Measurements from ENCODE around the gene CSTB. TPM values are rescaled to one million over a fixed set of nuclear protein-coding genes. Genes with fewer than 3 reads are reported as not detected.

The CSTB gene
- total and polyA plus RNA-seq, 4 donors = 33.2 to 263 (median 181) TPM

DNA sequence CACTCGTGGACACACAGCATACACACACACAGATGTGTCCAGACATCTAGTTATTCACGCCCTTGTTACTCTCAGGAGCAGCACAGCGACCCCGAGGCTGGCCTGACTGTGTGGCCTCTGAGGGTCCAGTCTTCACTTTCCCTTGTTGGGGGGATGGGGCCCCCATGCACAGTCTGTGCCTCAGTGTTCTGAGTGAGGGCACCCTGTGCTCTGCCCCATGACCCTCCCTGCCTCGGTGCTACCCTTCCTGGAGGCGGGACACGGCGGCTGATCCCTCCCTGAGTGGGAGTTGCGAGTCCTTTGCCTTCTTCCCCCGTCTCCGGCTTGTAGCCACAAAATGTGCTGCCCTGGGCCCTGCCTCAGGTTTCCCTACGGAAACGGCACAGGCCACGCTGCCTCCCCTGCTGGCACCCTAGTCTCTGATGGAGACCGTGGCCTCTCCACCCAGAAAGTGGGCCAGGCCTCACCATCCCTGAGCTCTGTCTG, 8.6 kb downstream of the CSTB start:
- Histone ChIP-seq H3K27me3 (ENCODE audit: control insufficient read depth in 3 of 3, insufficient read depth in 3 of 3, low read length in 2 of 3) (no peaks in the 10 kb centered on the region), H3K4me3 (no peak overlapping the region), H3K36me3 (ENCODE audit: control insufficient read depth in 4 of 4, insufficient read depth in 4 of 4, low read length in 4 of 4) (peaks cover 0 to 6% (median 0%) of the 10 kb centered on the region in 4 donors), H3K27ac (ENCODE audit: low read depth in 1 of 2, low read length in 1 of 2) (peak overlapping the region in 1 of 2 donors; percentile 46), H3K9me3 (ENCODE audit: control insufficient read depth in 4 of 4, insufficient read depth in 3 of 4, low read length in 3 of 4) (no peaks in the 10 kb centered on the region), H3K9ac (ENCODE audit: insufficient read depth in 1 of 2, low read length in 2 of 2) (no peak overlapping the region), H3K4me1 (ENCODE audit: control insufficient read depth in 5 of 5, insufficient read depth in 5 of 5, low read length in 5 of 5) (peaks cover 0 to 7% (median 0%) of the 10 kb centered on the region in 5 donors)
- TF ChIP-seq, protein P1, sequence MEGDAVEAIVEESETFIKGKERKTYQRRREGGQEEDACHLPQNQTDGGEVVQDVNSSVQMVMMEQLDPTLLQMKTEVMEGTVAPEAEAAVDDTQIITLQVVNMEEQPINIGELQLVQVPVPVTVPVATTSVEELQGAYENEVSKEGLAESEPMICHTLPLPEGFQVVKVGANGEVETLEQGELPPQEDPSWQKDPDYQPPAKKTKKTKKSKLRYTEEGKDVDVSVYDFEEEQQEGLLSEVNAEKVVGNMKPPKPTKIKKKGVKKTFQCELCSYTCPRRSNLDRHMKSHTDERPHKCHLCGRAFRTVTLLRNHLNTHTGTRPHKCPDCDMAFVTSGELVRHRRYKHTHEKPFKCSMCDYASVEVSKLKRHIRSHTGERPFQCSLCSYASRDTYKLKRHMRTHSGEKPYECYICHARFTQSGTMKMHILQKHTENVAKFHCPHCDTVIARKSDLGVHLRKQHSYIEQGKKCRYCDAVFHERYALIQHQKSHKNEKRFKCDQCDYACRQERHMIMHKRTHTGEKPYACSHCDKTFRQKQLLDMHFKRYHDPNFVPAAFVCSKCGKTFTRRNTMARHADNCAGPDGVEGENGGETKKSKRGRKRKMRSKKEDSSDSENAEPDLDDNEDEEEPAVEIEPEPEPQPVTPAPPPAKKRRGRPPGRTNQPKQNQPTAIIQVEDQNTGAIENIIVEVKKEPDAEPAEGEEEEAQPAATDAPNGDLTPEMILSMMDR (IDR thresholded peaks at IDR 0.05; ENCODE audit: control extremely low read depth, extremely low read depth) = no peak
- DNase-seq (no peak), ATAC-seq (ENCODE audit: insufficient read depth, low FRiP score) (no peak)
- WGBS, 2 donors = 84 to 87% methylated on average over 15 of the region's 15 CpGs

DNA sequence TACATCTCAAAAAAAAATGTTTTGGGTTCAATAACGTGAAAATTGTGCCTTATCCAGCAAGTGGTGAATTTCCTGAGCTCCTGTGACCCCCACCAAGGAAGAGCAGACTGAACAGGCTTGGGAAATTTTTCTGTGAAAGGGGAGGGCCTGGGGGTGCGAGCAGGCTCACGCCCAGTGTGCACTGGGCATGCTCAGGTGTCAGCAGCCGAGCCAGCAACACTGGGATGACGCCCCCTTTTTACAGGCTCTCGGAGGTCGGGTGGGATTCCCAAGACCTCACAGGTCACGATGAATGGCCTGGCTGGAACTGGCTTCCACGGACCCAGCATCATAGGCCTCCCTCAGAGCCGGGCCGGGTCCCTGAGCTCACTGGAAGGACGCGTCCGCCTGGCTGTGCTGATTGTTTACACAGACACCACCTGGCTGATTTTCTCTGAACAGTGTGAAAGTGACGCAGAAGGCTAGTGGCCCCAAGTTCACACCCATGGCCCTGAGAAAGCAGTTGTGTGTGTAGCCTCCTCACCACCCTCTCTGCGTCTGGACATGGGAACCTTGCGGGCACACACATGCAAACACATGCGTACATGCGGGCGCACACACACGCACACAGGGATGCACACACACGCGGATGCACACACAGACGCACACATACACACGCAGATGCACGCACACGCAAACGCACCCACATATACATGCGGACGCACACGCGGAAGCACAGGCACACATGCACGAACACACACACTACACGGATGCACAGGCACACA, 9.2 kb downstream of the CSTB start:
- WGBS, 2 donors = 78 to 86% methylated on average over 34 of the region's 34 CpGs
- peaks cover 0 to 11% (median 0%) of the 10 kb centered on the region in 4 donors for H3K36me3 ChIP-seq (ENCODE audit: control insufficient read depth in 4 of 4, insufficient read depth in 4 of 4, low read length in 4 of 4)
- TF ChIP-seq, protein P1 (IDR thresholded peaks at IDR 0.05; ENCODE audit: control extremely low read depth, extremely low read depth) = no peak
- ATAC-seq (ENCODE audit: insufficient read depth, low FRiP score) = no peak
- no peak overlapping the region for H3K4me3 ChIP-seq
- no peaks in the 10 kb centered on the region for H3K27me3 ChIP-seq (ENCODE audit: control insufficient read depth in 3 of 3, insufficient read depth in 3 of 3, low read length in 2 of 3)
- peak in 1 of 3 donors; percentile 20 for DNase-seq
- no peaks in the 10 kb centered on the region for H3K9me3 ChIP-seq (ENCODE audit: control insufficient read depth in 4 of 4, insufficient read depth in 3 of 4, low read length in 3 of 4)
- no peak overlapping the region for H3K9ac ChIP-seq (ENCODE audit: insufficient read depth in 1 of 2, low read length in 2 of 2)
- H3K27ac ChIP-seq (ENCODE audit: low read depth in 1 of 2, low read length in 1 of 2) = peak overlapping the region in 1 of 2 donors; percentile 46
- H3K4me1 ChIP-seq (ENCODE audit: control insufficient read depth in 5 of 5, insufficient read depth in 5 of 5, low read length in 5 of 5) = peaks cover 0 to 7% (median 0%) of the 10 kb centered on the region in 5 donors

- ATAC-seq (ENCODE audit: insufficient read depth, low FRiP score) (no peak), DNase-seq (peak in 1 of 3 donors; percentile 30)
- peak overlapping the region in 1 of 2 donors; percentile 18 for H3K27ac ChIP-seq (ENCODE audit: low read depth in 1 of 2, low read length in 1 of 2)
These were observed 11.3 kb downstream of the CSTB start for GRCh38 chr21:43764576-43765495.

More at GRCh38 chr21:43764576-43765495, 11.3 kb downstream of the CSTB start:
- H3K9ac ChIP-seq (ENCODE audit: insufficient read depth in 1 of 2, low read length in 2 of 2) = no peak overlapping the region
- 81 to 86% methylated on average over 19 of the region's 19 CpGs for WGBS, 2 donors
- peaks cover 0 to 23% (median 0%) of the 10 kb centered on the region in 4 donors for H3K36me3 ChIP-seq (ENCODE audit: control insufficient read depth in 4 of 4, insufficient read depth in 4 of 4, low read length in 4 of 4)
- H3K4me3 ChIP-seq = no peak overlapping the region
- peaks cover 0 to 7% (median 0%) of the 10 kb centered on the region in 5 donors for H3K4me1 ChIP-seq (ENCODE audit: control insufficient read depth in 5 of 5, insufficient read depth in 5 of 5, low read length in 5 of 5)
- no peaks in the 10 kb centered on the region for H3K9me3 ChIP-seq (ENCODE audit: control insufficient read depth in 4 of 4, insufficient read depth in 3 of 4, low read length in 3 of 4)
- H3K27me3 ChIP-seq (ENCODE audit: control insufficient read depth in 3 of 3, insufficient read depth in 3 of 3, low read length in 2 of 3) = no peaks in the 10 kb centered on the region
- TF ChIP-seq, protein P1 (IDR thresholded peaks at IDR 0.05; ENCODE audit: control extremely low read depth, extremely low read depth) = no peak
